ENCODE results near the gene SATB1. TPM values are rescaled to one million over a fixed set of nuclear protein-coding genes. Genes with fewer than 3 reads are reported as not detected.
A peak's percentile ranks its signal among the peaks of the same experiment; 100 is the strongest.

SATB1 gene
- total RNA-seq = 10 to 100 TPM; 38.2 to 63.4 (median 41.3) TPM
- polyA plus RNA-seq = 10 to 100 TPM; 16.5 to 17.7 TPM
- long read RNA-seq, donor 1, full-length matches to known transcripts = 34 of 45 reads
- long read RNA-seq, donor 1, partial matches to known transcripts = 6 of 45 reads
- long read RNA-seq, donor 1, other reads (novel, unspliced or antisense) = 5 of 45 reads
- long read RNA-seq, donor 2, full-length matches to known transcripts = 45 of 62 reads
- long read RNA-seq, donor 2, partial matches to known transcripts = 14 of 62 reads
- long read RNA-seq, donor 2, other reads (novel, unspliced or antisense) = 3 of 62 reads
- long read RNA-seq, donor 3, full-length matches to known transcripts = 35 of 49 reads
- long read RNA-seq, donor 3, partial matches to known transcripts = 9 of 49 reads
- long read RNA-seq, donor 3, other reads (novel, unspliced or antisense) = 5 of 49 reads

- WGBS, 4 donors = 0 to 1% (median 1%) methylated on average over 53 to 89 of the region's 89 CpGs
- TF ChIP-seq POLR2A (IDR thresholded peaks at IDR 0.05) (peak in 1 of 2 donors; percentile 28), CTCF (IDR thresholded peaks at IDR 0.05) (no peak)
- DNase-seq = peak; percentile 88 to 93 (median 90)
- Histone ChIP-seq H3K36me3 (peaks cover 0 to 7% (median under 1%) of the 10 kb centered on the region in 9 donors), H3K4me3 (peak within 1 kb of the TSS; percentile 67 to 92 (median 86)), H3K27me3 (no peaks in the 10 kb centered on the region), H3K27ac (peak within 1 kb of the TSS; percentile 88 to 96 (median 92)), H3K4me1 (peaks cover 0 to 30% (median 9%) of the 10 kb centered on the region in 12 donors), H3K9me3 (no peaks in the 10 kb centered on the region)
- intact Hi-C loops (cut with DNase I) = no loop called here
- ATAC-seq = peak; percentile 66 to 88 (median 82)
These were observed at the start of gene SATB1 for GRCh38 chr3:18424729-18425640. SATB1 (minus strand) TSS chr3:18425339; CDS start chr3:18420967, 4,372 bp downstream.

GRCh38 chr3:18474202-18474601, 49.1 kb upstream of the SATB1 start:
- 50 to 65% (median 55%) methylated on average over 2 of the region's 2 CpGs for WGBS, 4 donors

GRCh38 chr3:18469775-18470174, 44.6 kb upstream of the SATB1 start:
- Histone ChIP-seq H3K27me3 (peaks cover 0 to 5% (median 0%) of the 10 kb centered on the region in 9 donors), H3K4me1 (no peaks in the 10 kb centered on the region)
- TF ChIP-seq CTCF (IDR thresholded peaks at IDR 0.05) (no peak), POLR2A (IDR thresholded peaks at IDR 0.05) (no peak)

More at GRCh38 chr3:18474202-18474601, 49.1 kb upstream of the SATB1 start:
- ATAC-seq (no peak), DNase-seq (no peak)
- H3K36me3 ChIP-seq = no peaks in the 10 kb centered on the region
- TF ChIP-seq POLR2A (IDR thresholded peaks at IDR 0.05) (no peak), CTCF (IDR thresholded peaks at IDR 0.05) (no peak)
- H3K4me3 ChIP-seq = no peak overlapping the region
- H3K27ac ChIP-seq = no peak overlapping the region
- no peaks in the 10 kb centered on the region for H3K4me1 ChIP-seq
- intact Hi-C loops (cut with DNase I) = no loop called here
- no peaks in the 10 kb centered on the region for H3K27me3 ChIP-seq
- no peaks in the 10 kb centered on the region for H3K9me3 ChIP-seq

GRCh38 chr3:18466136-18466535, 41.0 kb upstream of the SATB1 start:
- intact Hi-C loops (cut with DNase I) = no loop called here
- H3K4me1 ChIP-seq = no peaks in the 10 kb centered on the region
- H3K27ac ChIP-seq = no peak overlapping the region
- ATAC-seq = no peak
- peaks cover 0 to 5% (median 0%) of the 10 kb centered on the region in 9 donors for H3K27me3 ChIP-seq
- TF ChIP-seq POLR2A (IDR thresholded peaks at IDR 0.05) (no peak), CTCF (IDR thresholded peaks at IDR 0.05) (no peak)
- DNase-seq = no peak
- WGBS, 4 donors = 83 to 95% (median 90%) methylated on average over 1 of the region's 1 CpG
- no peaks in the 10 kb centered on the region for H3K36me3 ChIP-seq
- no peak overlapping the region for H3K4me3 ChIP-seq
- H3K9me3 ChIP-seq = peaks cover 0 to 17% (median 4%) of the 10 kb centered on the region in 12 donors

More at GRCh38 chr3:18469775-18470174, 44.6 kb upstream of the SATB1 start:
- ATAC-seq = no peak
- intact Hi-C loops (cut with DNase I) = no loop called here
- H3K4me3 ChIP-seq = no peak overlapping the region
- 21 to 52% (median 33%) methylated on average over 1 of the region's 1 CpG for WGBS, 4 donors
- no peaks in the 10 kb centered on the region for H3K36me3 ChIP-seq
- no peak overlapping the region for H3K27ac ChIP-seq
- DNase-seq = no peak
- H3K9me3 ChIP-seq = no peaks in the 10 kb centered on the region
